Vagina (tissue), 2 donors: ENCODE measurements around the gene AACS. TPM values are rescaled to one million over a fixed set of nuclear protein-coding genes. Genes with fewer than 3 reads are reported as not detected.
"Not testable (repeated sequence)": the region's sequence is repeated elsewhere in the genome, so short reads cannot be mapped to it uniquely, and the experiment has no call there.

Experiments
- DNase-seq, 2 donors: peaks; one replicate each; pipeline ENCODE4 v3.0.0-alpha.2; 2017; ENCODE audit errors: extremely low spot score in 2 of 2
- H3K27ac ChIP-seq: fragments of 200-600 bp; sonication (generic); one replicate; pipeline ENCODE4 v1.5.1; 2019
- H3K27me3 ChIP-seq: fragments of 200-600 bp; sonication (generic); one replicate; pipeline ENCODE4 v1.5.1; 2019
- H3K36me3 ChIP-seq, 2 donors: fragments of 200-600 bp; sonication (generic); one replicate each; pipeline ENCODE4 v1.5.1; 2017 to 2019
- H3K4me1 ChIP-seq: fragments of 200-600 bp; sonication (generic); one replicate; pipeline ENCODE4 v1.5.1; 2019
- H3K4me3 ChIP-seq, 2 donors: fragments of 200-600 bp; sonication (generic); 1 replicate in 1 of 2; 2 replicates in 1 of 2; pipeline ENCODE4 v1.5.1; 2016 to 2019
- H3K9me3 ChIP-seq: fragments of 200-600 bp; sonication (generic); one replicate; pipeline ENCODE4 v1.5.1; 2019
- CTCF ChIP-seq, 3 experiments: fragments of 450-650 bp in 2 of 3; fragments of 200-600 bp in 1 of 3; sonication (generic) in 1 of 3; IDR thresholded peaks; one replicate each; pipeline ENCODE4 v1.5.1; 2017 to 2019; ENCODE audit warnings: antibody characterized with exemption in 3 of 3, mild to moderate bottlenecking in 2 of 3, moderate library complexity in 2 of 3
- POLR2A ChIP-seq, 2 donors: fragments of 450-650 bp; IDR thresholded peaks; one replicate each; pipeline ENCODE4 v1.6.1; 2017; ENCODE audit warnings: antibody characterized with exemption in 2 of 2, mild to moderate bottlenecking in 2 of 2, moderate library complexity in 2 of 2
- POLR2AphosphoS5 ChIP-seq, 2 donors: sonication (generic); formaldehyde crosslinking; IDR thresholded peaks; one replicate each; pipeline ENCODE4 v1.9.0; 2017; ENCODE audit warnings: antibody characterized with exemption in 2 of 2, mild to moderate bottlenecking in 2 of 2, low read depth in 1 of 2; ENCODE audit not compliant: insufficient read depth in 1 of 2
- intact Hi-C: fragments of 100-400 bp; cut with DNase I; formaldehyde crosslinking; loops from one replicate; pipeline ENCODE4 v1.15.1; 2023
- total RNA-seq: library from RNA; depleted of rRNA; stranded (reverse); fragments of >200 nt; gene quantifications from one replicate; pipeline ENCODE4 v1.2.3, GENCODE V29; 2016

AACS gene
- total RNA-seq, 1 donor from 2014 or later, result 22.3 TPM

- TF ChIP-seq POLR2A (IDR thresholded peaks at IDR 0.05) (no peak), POLR2AphosphoS5 (IDR thresholded peaks at IDR 0.05; ENCODE audit: insufficient read depth in 1 of 2, low read depth in 1 of 2) (no peak), CTCF (IDR thresholded peaks at IDR 0.05) (no peak)
- Histone ChIP-seq H3K4me3 (no peak overlapping the region), H3K27ac (no peak overlapping the region), H3K36me3 (no peaks in the 10 kb centered on the region), H3K4me1 (no peaks in the 10 kb centered on the region), H3K9me3 (no peaks in the 10 kb centered on the region), H3K27me3 (no peaks in the 10 kb centered on the region)
- DNase-seq, result no peak
- intact Hi-C loops, result no loop called here
Observed at GRCh38 chr12:125056306-125056705, 8.9 kb upstream of the AACS start.

GRCh38 chr12:125057708-125058107 lies 7.5 kb upstream of the AACS start:
- Histone ChIP-seq H3K36me3 (no peaks in the 10 kb centered on the region), H3K4me1 (no peaks in the 10 kb centered on the region), H3K27ac (no peak overlapping the region), H3K4me3 (no peak overlapping the region), H3K9me3 (no peaks in the 10 kb centered on the region), H3K27me3 (no peaks in the 10 kb centered on the region)
- DNase-seq, result no peak
- TF ChIP-seq CTCF (IDR thresholded peaks at IDR 0.05), result no peak
- no peak for TF ChIP-seq POLR2AphosphoS5 (IDR thresholded peaks at IDR 0.05; ENCODE audit: insufficient read depth in 1 of 2, low read depth in 1 of 2)
- intact Hi-C loops, result no loop called here

GRCh38 chr12:125061229-125061628 lies 4.0 kb upstream of the AACS start:
- Histone ChIP-seq H3K27me3 (no peaks in the 10 kb centered on the region), H3K36me3 (no peaks in the 10 kb centered on the region), H3K4me1 (peaks cover 16% of the 10 kb centered on the region), H3K9me3 (no peaks in the 10 kb centered on the region), H3K27ac (no peak overlapping the region), H3K4me3 (no peak overlapping the region)
- DNase-seq, result no peak
- intact Hi-C loops, result no loop called here
- TF ChIP-seq POLR2AphosphoS5 (IDR thresholded peaks at IDR 0.05; ENCODE audit: insufficient read depth in 1 of 2, low read depth in 1 of 2) (no peak), CTCF (IDR thresholded peaks at IDR 0.05) (no peak), POLR2A (IDR thresholded peaks at IDR 0.05) (no peak)

- H3K4me1 ChIP-seq, result peaks cover 31% of the 10 kb centered on the region
- H3K36me3 ChIP-seq, intact Hi-C loops, H3K9me3 ChIP-seq, DNase-seq, H3K27me3 ChIP-seq, H3K27ac ChIP-seq, H3K4me3 ChIP-seq: not testable (repeated sequence)
Observed at GRCh38 chr12:125063522-125063921, 1.7 kb upstream of the AACS start.

- no peak for DNase-seq
- intact Hi-C loops, result no loop called here
Observed at GRCh38 chr12:125064492-125064891, 743 bp upstream of the AACS start.

More at GRCh38 chr12:125064492-125064891, 743 bp upstream of the AACS start:
- H3K27ac ChIP-seq, result no peak overlapping the region
- H3K4me1 ChIP-seq, result peaks cover 31% of the 10 kb centered on the region
- H3K9me3 ChIP-seq, result no peaks in the 10 kb centered on the region
- no peaks in the 10 kb centered on the region for H3K27me3 ChIP-seq
- H3K4me3 ChIP-seq, result peak overlapping the region; percentile 72 to 89
- TF ChIP-seq CTCF (IDR thresholded peaks at IDR 0.05) (no peak), POLR2A (IDR thresholded peaks at IDR 0.05) (no peak), POLR2AphosphoS5 (IDR thresholded peaks at IDR 0.05; ENCODE audit: insufficient read depth in 1 of 2, low read depth in 1 of 2) (no peak)
- no peaks in the 10 kb centered on the region for H3K36me3 ChIP-seq
